H9 (cell line): ENCODE measurements around the gene PPARG. TPM values are rescaled to one million over a fixed set of nuclear protein-coding genes. Genes with fewer than 3 reads are reported as not detected.

Experiments used
- DNase-seq: peaks from one replicate; pipeline ENCODE4 v3.0.0-alpha.2; 2017
- H2AFZ ChIP-seq: one replicate; pipeline ENCODE4 v1.6.1; 2013; ENCODE audit warnings: mild to moderate bottlenecking, low read length, control low read depth, moderate library complexity
- H2AK5ac ChIP-seq: 2 replicates; pipeline ENCODE4 v1.6.1; 2013; ENCODE audit warnings: low read length, control low read depth, mixed read lengths; ENCODE audit not compliant: insufficient read length
- H2BK120ac ChIP-seq: one replicate; pipeline ENCODE4 v1.6.1; 2013; ENCODE audit warnings: low read depth, mild to moderate bottlenecking, low read length, control low read depth, inconsistent platforms; ENCODE audit not compliant: poor library complexity, severe bottlenecking
- H2BK12ac ChIP-seq: 2 replicates; pipeline ENCODE4 v1.6.1; 2013; ENCODE audit warnings: low read length, control low read depth, mixed read lengths, low read depth; ENCODE audit not compliant: insufficient read length
- H2BK15ac ChIP-seq: 2 replicates; pipeline ENCODE4 v1.6.1; 2013; ENCODE audit warnings: low read depth, low read length, control low read depth
- H2BK20ac ChIP-seq: one replicate; pipeline ENCODE4 v1.6.1; 2013; ENCODE audit warnings: low read depth, mild to moderate bottlenecking, low read length, control low read depth, inconsistent platforms; ENCODE audit not compliant: poor library complexity, severe bottlenecking
- H2BK5ac ChIP-seq: 2 replicates; pipeline ENCODE4 v1.6.1; 2013; ENCODE audit warnings: low read length, control low read depth, mixed read lengths; ENCODE audit not compliant: insufficient read length
- H3K14ac ChIP-seq: 2 replicates; pipeline ENCODE4 v1.6.1; 2013; ENCODE audit warnings: low read length, control low read depth; ENCODE audit not compliant: insufficient read depth
- H3K18ac ChIP-seq: 2 replicates; pipeline ENCODE4 v1.6.1; 2013; ENCODE audit warnings: low read depth, mild to moderate bottlenecking, mixed read lengths, low read length, control low read depth; ENCODE audit not compliant: insufficient read length
- H3K23ac ChIP-seq: 2 replicates; pipeline ENCODE4 v1.6.1; 2013; ENCODE audit warnings: low read length, control low read depth, mixed read lengths, low read depth; ENCODE audit not compliant: insufficient read length
- H3K23me2 ChIP-seq: 2 replicates; pipeline ENCODE4 v1.6.1; 2013; ENCODE audit warnings: low read depth, mild to moderate bottlenecking, mixed read lengths, low read length, control low read depth; ENCODE audit not compliant: insufficient read length, poor library complexity, severe bottlenecking
- H3K27ac ChIP-seq: 2 replicates; pipeline ENCODE4 v1.5.1; 2013; ENCODE audit warnings: low read length, control low read depth, mixed read lengths, low read depth; ENCODE audit not compliant: insufficient read length
- H3K27me3 ChIP-seq: 2 replicates; pipeline ENCODE4 v1.6.1; 2013; ENCODE audit warnings: low read length, control low read depth, inconsistent platforms; ENCODE audit not compliant: insufficient read depth
- H3K4ac ChIP-seq: 2 replicates; pipeline ENCODE4 v1.6.1; 2013; ENCODE audit warnings: low read depth, mild to moderate bottlenecking, control low read depth, inconsistent platforms, low read length, moderate library complexity
- H3K4me1 ChIP-seq: 2 replicates; pipeline ENCODE4 v1.6.1; 2013; ENCODE audit warnings: low read length, control low read depth, inconsistent platforms; ENCODE audit not compliant: insufficient read depth
- H3K4me2 ChIP-seq: 2 replicates; pipeline ENCODE4 v1.6.1; 2013; ENCODE audit warnings: low read length, control low read depth, mixed read lengths; ENCODE audit not compliant: insufficient read length, insufficient read depth
- H3K56ac ChIP-seq: 2 replicates; pipeline ENCODE4 v1.6.1; 2013; ENCODE audit warnings: low read depth, mild to moderate bottlenecking, mixed read lengths, low read length, control low read depth; ENCODE audit not compliant: insufficient read length
- H3K79me1 ChIP-seq: 2 replicates; pipeline ENCODE4 v1.6.1; 2013; ENCODE audit warnings: low read depth, mild to moderate bottlenecking, moderate library complexity, low read length, control low read depth, inconsistent platforms; ENCODE audit not compliant: insufficient read depth, poor library complexity, severe bottlenecking
- H3K79me2 ChIP-seq: 2 replicates; pipeline ENCODE4 v1.6.1; 2013; ENCODE audit warnings: low read length, control low read depth, inconsistent platforms; ENCODE audit not compliant: insufficient read depth
- H3K9ac ChIP-seq: 2 replicates; pipeline ENCODE4 v1.6.1; 2013; ENCODE audit warnings: low read length, control low read depth, mixed read lengths; ENCODE audit not compliant: insufficient read length; ENCODE audit errors: extremely low read depth
- H3K9me3 ChIP-seq: one replicate; pipeline ENCODE4 v1.6.1; 2013; ENCODE audit warnings: low read depth, low read length, inconsistent platforms; ENCODE audit not compliant: control insufficient read depth
- H3T11ph ChIP-seq: one replicate; pipeline ENCODE4 v1.6.1; 2013; ENCODE audit warnings: mild to moderate bottlenecking, low read length, control low read depth, inconsistent platforms
- H4K20me1 ChIP-seq: one replicate; pipeline ENCODE4 v1.6.1; 2013; ENCODE audit not compliant: control insufficient read depth, insufficient read length, insufficient read depth
- H4K5ac ChIP-seq: 2 replicates; pipeline ENCODE4 v1.6.1; 2013; ENCODE audit warnings: low read depth, mild to moderate bottlenecking, mixed read lengths, low read length, control low read depth; ENCODE audit not compliant: insufficient read length
- H4K8ac ChIP-seq: replicated peaks from 2 replicates; pipeline ENCODE4 v1.6.1; 2013; ENCODE audit warnings: low read length, control low read depth, mixed read lengths, low read depth; ENCODE audit not compliant: insufficient read length
- H4K91ac ChIP-seq: 2 replicates; pipeline ENCODE4 v1.6.1; 2013; ENCODE audit warnings: low read depth, mild to moderate bottlenecking, moderate library complexity, mixed read lengths, low read length, control low read depth; ENCODE audit not compliant: insufficient read length
- H3K27ac Mint-ChIP-seq, 3 experiments: 2 replicates in 2 of 3; 3 replicates in 1 of 3; pipeline ENCODE4 v1.8.0; 2020 to 2021; ENCODE audit warnings: mixed read lengths in 3 of 3, mild to moderate bottlenecking in 1 of 3, moderate library complexity in 1 of 3
- H3K27me3 Mint-ChIP-seq: 2 replicates; pipeline ENCODE4 v1.8.0; 2021; ENCODE audit warnings: low read depth, mild to moderate bottlenecking, moderate library complexity, mixed read lengths
- H3K36me3 Mint-ChIP-seq, 3 experiments: 2 replicates in 2 of 3; 3 replicates in 1 of 3; pipeline ENCODE4 v1.8.0; 2020 to 2021; ENCODE audit warnings: low read depth in 3 of 3, mixed read lengths in 3 of 3; ENCODE audit not compliant: insufficient read depth in 1 of 3
- H3K4me1 Mint-ChIP-seq, 2 experiments: 2 replicates each; pipeline ENCODE4 v1.8.0; 2020; ENCODE audit warnings: mixed read lengths in 2 of 2
- H3K4me3 Mint-ChIP-seq, 2 experiments: 2 replicates in 1 of 2; 3 replicates in 1 of 2; pipeline ENCODE4 v1.8.0; 2020 to 2021; ENCODE audit warnings: mild to moderate bottlenecking in 2 of 2, mixed read lengths in 2 of 2, moderate library complexity in 1 of 2
- H3K9me3 Mint-ChIP-seq, 2 experiments: 2 replicates in 1 of 2; 3 replicates in 1 of 2; pipeline ENCODE4 v1.8.0; 2020; ENCODE audit warnings: mild to moderate bottlenecking in 2 of 2, mixed read lengths in 2 of 2, moderate library complexity in 1 of 2
- WGBS: extraction: QIAGEN DNeasy Blood & Tissue Kit; methylation state at CpG from one replicate; pipeline ENCODE4 v1.1.7; 2013; ENCODE audit warnings: missing lambda C conversion rate, low lambda C conversion rate, mixed read lengths; ENCODE audit not compliant: insufficient read length; ENCODE audit errors: extremely low coverage; 5-methylcytosine and 5-hydroxymethylcytosine counted together
- total RNA-seq: library from RNA; stranded (reverse); gene quantifications from 2 replicates; pipeline ENCODE4 v1.2.1, GENCODE V29; 2021
- TF ChIP-seq, protein P1 (sequence below): fragments of 200-600 bp; sonication (generic); conservative IDR thresholded peaks from 3 replicates; pipeline ENCODE4 v1.8.0; 2021; ENCODE audit warnings: antibody characterized with exemption, mild to moderate bottlenecking

Gene PPARG
- total RNA-seq, 1 experiment from 2014 or later: 0.42 TPM

DNA sequence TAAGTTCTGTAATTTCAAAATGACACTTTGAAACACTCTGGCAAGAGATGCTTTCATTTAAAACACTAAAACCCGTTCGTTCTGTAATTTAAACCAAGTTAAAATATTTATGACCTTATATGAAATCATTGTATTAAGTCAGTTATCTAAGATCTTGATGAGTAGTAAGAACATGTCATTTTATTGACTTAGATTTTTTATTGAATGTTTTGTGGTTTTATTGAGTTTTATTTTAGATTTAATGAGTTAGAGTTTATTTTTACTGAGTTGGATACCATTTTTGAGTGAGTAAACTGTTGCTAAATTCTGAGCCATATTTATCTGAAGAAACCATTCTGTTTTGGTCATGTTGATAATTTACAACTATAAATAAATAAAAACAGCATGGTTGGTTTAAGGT is 94.3 kb downstream of the PPARG start:
- Histone ChIP-seq H3K4me1 (no peaks in the 10 kb centered on the region), H2AFZ (no peak overlapping the region), H3K56ac (no peak overlapping the region), H3K4ac (no peak overlapping the region), H2BK20ac (no peak overlapping the region), H3K27me3 (no peaks in the 10 kb centered on the region), H3K4me2 (no peak overlapping the region), H4K91ac (no peak overlapping the region), H3K79me2 (no peaks in the 10 kb centered on the region), H3T11ph (no peak overlapping the region), H3K23ac (no peak overlapping the region), H3K9me3 (no peaks in the 10 kb centered on the region), H2BK120ac (no peak overlapping the region), H3K18ac (no peak overlapping the region), H3K9ac (no peak overlapping the region), H3K79me1 (no peaks in the 10 kb centered on the region), H3K27ac (no peak overlapping the region), H4K20me1 (no peaks in the 10 kb centered on the region), H2AK5ac (no peak overlapping the region), H4K5ac (no peak overlapping the region), H2BK12ac (no peak overlapping the region), H2BK15ac (no peak overlapping the region), H3K14ac (no peak overlapping the region), H4K8ac (no peak overlapping the region), H3K23me2 (no peaks in the 10 kb centered on the region), H2BK5ac (no peak overlapping the region)
- H3K4me3 Mint-ChIP-seq: no peak overlapping the region
- H3K9me3 Mint-ChIP-seq: no peaks in the 10 kb centered on the region
- H3K27me3 Mint-ChIP-seq: peaks cover 9% of the 10 kb centered on the region
- H3K4me1 Mint-ChIP-seq: no peaks in the 10 kb centered on the region
- TF ChIP-seq, protein P1, sequence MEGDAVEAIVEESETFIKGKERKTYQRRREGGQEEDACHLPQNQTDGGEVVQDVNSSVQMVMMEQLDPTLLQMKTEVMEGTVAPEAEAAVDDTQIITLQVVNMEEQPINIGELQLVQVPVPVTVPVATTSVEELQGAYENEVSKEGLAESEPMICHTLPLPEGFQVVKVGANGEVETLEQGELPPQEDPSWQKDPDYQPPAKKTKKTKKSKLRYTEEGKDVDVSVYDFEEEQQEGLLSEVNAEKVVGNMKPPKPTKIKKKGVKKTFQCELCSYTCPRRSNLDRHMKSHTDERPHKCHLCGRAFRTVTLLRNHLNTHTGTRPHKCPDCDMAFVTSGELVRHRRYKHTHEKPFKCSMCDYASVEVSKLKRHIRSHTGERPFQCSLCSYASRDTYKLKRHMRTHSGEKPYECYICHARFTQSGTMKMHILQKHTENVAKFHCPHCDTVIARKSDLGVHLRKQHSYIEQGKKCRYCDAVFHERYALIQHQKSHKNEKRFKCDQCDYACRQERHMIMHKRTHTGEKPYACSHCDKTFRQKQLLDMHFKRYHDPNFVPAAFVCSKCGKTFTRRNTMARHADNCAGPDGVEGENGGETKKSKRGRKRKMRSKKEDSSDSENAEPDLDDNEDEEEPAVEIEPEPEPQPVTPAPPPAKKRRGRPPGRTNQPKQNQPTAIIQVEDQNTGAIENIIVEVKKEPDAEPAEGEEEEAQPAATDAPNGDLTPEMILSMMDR: no peak
- no CpG with 5 or more reads among the region's 2 CpGs for WGBS
- DNase-seq: no peak
- H3K36me3 Mint-ChIP-seq: no peaks in the 10 kb centered on the region
- H3K27ac Mint-ChIP-seq: no peak overlapping the region
